GM12864 (cell line): ENCODE data around the gene TSTD1.
"Not testable (repeated sequence)": the region's sequence is repeated elsewhere in the genome, so short reads cannot be mapped to it uniquely, and the experiment has no call there.

Source experiments
- DNase-seq: peaks from one replicate; pipeline ENCODE4 v3.0.0-alpha.2; 2011; ENCODE audit warnings: low read depth
- H3K4me3 ChIP-seq: 2 replicates; pipeline ENCODE4 v1.5.1; 2011; ENCODE audit warnings: mild to moderate bottlenecking, low read depth, low read length, control low read depth
- TF ChIP-seq, protein P1 (sequence below): IDR thresholded peaks from 2 replicates; pipeline ENCODE4 v1.5.1; 2011; ENCODE audit warnings: low read depth, mild to moderate bottlenecking, moderate library complexity, low read length, control low read depth, inconsistent platforms; ENCODE audit errors: missing control alignments

The TSTD1 gene

DNA sequence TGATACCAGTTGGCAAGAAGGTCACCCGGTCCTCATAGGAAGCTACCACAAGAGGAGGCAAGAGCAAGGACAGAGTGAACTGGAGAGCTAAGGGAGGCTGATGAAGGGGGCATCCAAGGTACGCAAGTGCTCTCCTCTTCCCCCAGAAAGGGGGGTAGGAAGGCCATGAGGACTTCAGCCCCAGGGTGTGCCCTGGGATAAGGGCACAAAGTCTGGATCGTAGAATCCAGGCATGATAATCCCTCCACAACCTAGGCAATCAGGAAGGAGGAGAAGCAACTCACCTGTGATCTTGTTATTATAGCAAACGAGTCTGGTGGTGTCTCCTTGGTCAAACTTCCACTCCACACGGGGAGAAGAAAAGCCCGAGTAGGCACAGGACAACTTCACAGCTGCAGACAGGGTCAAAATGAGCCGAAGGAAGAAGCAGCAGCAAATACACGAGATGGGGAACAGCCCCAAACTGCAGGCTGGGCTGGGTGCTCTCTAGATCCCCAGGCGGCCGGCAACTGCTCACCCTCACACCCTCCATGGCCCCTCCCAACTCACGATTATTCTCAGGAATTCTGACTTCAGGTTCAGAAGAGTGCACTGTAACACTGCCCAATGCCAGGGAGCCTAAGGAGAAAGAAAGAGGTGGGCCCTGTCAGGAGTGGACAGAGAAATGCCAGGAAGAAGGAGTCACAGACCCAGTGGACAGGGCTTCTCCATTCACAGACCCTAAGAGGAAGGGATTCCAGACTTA, 37.9 kb downstream of the TSTD1 start:
- no peak for DNase-seq
- no peak overlapping the region for H3K4me3 ChIP-seq
- TF ChIP-seq, protein P1, sequence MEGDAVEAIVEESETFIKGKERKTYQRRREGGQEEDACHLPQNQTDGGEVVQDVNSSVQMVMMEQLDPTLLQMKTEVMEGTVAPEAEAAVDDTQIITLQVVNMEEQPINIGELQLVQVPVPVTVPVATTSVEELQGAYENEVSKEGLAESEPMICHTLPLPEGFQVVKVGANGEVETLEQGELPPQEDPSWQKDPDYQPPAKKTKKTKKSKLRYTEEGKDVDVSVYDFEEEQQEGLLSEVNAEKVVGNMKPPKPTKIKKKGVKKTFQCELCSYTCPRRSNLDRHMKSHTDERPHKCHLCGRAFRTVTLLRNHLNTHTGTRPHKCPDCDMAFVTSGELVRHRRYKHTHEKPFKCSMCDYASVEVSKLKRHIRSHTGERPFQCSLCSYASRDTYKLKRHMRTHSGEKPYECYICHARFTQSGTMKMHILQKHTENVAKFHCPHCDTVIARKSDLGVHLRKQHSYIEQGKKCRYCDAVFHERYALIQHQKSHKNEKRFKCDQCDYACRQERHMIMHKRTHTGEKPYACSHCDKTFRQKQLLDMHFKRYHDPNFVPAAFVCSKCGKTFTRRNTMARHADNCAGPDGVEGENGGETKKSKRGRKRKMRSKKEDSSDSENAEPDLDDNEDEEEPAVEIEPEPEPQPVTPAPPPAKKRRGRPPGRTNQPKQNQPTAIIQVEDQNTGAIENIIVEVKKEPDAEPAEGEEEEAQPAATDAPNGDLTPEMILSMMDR: no peak

DNA sequence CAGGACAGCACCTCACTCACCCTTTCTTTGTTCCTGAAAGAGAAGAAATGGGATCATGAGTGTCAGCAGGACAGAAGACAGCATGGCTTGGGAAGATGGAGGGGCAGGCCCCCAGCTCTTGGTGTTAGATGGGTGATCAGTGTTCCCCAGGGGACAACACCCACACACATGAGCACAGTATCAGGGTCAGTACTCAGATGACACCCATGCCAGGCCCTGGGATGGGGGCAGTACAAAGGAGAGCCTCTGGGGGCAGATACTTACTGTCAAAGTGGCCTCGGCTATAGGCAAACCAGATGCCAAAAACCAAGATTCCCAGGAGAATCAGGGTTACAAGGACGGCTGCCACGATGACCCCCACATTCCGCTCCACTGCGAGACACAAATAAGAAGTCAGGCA, 39.4 kb downstream of the TSTD1 start:
- no peak for DNase-seq
- TF ChIP-seq, protein P1: no peak
- H3K4me3 ChIP-seq: no peak overlapping the region

DNA sequence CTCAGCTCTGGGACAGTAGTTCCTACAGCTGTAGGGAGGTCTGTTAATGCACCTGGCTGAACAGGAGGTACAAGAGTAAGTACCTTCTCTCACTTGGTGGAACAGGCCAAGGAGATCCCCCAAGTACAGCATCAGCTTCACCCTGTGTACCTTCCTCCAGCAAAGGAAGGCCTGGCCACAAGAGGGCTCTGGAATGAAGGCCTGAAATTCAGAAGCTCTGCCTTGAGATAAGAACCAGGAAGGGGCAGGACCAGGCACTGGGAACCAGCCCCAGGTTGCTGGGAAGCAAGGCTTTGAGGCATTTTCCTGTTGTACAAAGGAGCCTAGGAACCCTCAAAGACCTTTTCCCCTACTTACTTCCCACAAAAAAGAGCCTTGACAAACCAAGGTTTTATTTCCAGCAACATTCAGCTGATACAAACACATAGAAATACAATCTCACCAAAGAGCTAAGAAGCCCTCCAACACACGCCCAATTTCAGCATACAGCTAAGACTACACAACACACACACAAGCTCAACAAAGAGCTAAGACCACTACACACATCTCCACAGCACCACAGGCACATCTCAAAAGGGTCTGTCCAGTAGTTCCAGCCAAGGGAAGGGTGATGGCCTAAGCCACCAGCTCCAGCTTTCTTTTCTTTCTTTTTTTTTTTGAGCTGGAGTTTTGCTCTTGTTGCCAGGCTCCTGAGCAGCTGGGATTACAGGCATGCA, 41.3 kb downstream of the TSTD1 start:
- TF ChIP-seq, protein P1: peak; percentile 70
- H3K4me3 ChIP-seq: no peak overlapping the region
- no peak for DNase-seq

DNA sequence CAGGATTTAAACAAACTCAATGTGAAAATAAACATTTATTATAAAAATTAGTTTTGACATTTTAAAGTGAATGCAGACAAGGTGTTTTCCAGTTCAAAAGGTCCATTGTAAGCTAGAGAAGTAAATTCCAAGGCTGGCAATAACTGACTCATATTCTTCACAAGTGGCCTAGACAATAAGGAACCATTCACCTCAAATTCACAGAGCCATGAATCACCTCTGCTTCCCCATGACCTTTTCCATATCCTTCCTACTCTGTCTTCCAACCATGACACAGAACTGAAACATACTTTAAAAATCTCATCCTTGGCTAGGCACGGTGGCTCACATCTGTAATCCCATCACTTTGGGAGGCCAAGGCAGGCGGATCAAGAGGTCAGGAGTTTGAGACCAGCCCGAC, 42.6 kb downstream of the TSTD1 start:
- no peak for DNase-seq
- no peak overlapping the region for H3K4me3 ChIP-seq
- TF ChIP-seq, protein P1: no peak

DNA sequence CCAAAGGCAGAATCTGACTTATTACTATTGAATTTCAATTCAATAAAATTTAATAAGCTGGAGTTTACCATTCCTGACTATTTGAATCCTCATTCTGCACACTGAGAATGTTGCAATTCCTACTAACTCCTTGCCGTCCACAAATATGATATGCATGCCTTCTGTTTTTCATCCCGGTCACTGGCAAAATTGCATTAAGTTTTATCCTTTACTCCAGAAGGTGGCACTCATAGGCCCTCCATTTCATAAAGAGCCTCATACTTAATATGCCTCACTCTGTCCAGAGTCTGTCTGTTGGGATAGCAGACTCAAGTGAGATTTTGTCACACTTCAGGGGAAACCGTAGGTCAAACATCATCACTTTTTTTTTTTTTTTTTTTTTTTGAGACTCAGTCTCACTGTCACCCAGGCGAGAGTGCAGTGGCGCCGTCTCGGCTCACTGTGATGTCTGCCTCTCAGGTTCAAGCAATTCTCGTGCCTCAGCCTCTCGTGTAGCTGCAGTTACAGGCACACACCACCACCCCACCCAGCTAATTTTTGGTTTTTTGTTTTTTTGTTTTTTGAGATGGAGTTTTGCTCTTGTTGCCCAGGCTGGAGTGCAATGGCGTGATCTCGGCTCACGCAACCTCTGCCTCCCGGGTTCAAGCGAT, 45.1 kb downstream of the TSTD1 start:
- DNase-seq: no peak
- TF ChIP-seq, protein P1: peak; percentile 13
- no peak overlapping the region for H3K4me3 ChIP-seq

DNA sequence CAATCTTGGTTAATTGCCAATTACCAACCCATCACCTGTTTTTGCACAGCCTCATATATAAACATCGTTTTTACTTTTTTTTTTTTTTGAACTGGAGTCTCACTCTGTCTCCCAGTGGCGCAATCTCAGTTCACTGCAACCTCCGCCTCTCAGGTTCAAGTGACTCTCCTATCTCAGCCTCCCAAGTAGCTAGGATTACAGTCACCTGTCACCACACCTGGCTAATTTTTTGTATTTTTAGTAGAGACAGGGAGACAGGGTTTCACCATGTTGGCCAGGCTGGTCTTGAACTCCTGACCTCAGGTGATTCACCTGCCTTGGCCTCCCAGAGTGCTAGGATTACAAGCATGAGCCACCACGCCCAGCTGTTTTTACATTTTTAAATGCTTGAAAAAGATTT, 46.7 kb downstream of the TSTD1 start:
- not testable (repeated sequence) for H3K4me3 ChIP-seq, DNase-seq
